RWPE1 (cell line): ENCODE data around the gene KNCN.

Experiments used
- CTCF ChIA-PET: fragments of 350-600 bp; sonication (Branson Sonifier 250); formaldehyde crosslinking; extraction: SDS; loops from one replicate; lab custom pipeline; 2021; lab: Yijun Ruan, JAX
- POLR2A ChIA-PET: fragments of 400-600 bp; formaldehyde crosslinking; extraction: SDS; loops from one replicate; lab custom pipeline; 2020; ENCODE audit warnings: antibody characterized with exemption; ENCODE audit not compliant: low non-redundant PET; lab: Yijun Ruan, JAX
- DNase-seq: peaks from one replicate; pipeline ENCODE4 v3.0.0; 2012; ENCODE audit warnings: low spot score
- H3K27ac ChIP-seq: fragments of 450-650 bp; 2 replicates; pipeline ENCODE4 v1.5.1; 2017
- TF ChIP-seq, protein P1 (sequence below): fragments of 450-650 bp; conservative IDR thresholded peaks from 2 replicates; pipeline ENCODE4 v1.5.1; 2017; ENCODE audit warnings: low read depth, mild to moderate bottlenecking

KNCN gene

GRCh38 chr1:46571691-46572225 lies 20.3 kb upstream of the KNCN start:
- ChIA-PET POLR2A (no interaction called here), CTCF (no interaction called here)
- TF ChIP-seq, protein P1, sequence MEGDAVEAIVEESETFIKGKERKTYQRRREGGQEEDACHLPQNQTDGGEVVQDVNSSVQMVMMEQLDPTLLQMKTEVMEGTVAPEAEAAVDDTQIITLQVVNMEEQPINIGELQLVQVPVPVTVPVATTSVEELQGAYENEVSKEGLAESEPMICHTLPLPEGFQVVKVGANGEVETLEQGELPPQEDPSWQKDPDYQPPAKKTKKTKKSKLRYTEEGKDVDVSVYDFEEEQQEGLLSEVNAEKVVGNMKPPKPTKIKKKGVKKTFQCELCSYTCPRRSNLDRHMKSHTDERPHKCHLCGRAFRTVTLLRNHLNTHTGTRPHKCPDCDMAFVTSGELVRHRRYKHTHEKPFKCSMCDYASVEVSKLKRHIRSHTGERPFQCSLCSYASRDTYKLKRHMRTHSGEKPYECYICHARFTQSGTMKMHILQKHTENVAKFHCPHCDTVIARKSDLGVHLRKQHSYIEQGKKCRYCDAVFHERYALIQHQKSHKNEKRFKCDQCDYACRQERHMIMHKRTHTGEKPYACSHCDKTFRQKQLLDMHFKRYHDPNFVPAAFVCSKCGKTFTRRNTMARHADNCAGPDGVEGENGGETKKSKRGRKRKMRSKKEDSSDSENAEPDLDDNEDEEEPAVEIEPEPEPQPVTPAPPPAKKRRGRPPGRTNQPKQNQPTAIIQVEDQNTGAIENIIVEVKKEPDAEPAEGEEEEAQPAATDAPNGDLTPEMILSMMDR: no peak

GRCh38 chr1:46569884-46570725 lies 18.7 kb upstream of the KNCN start:
- POLR2A ChIA-PET: no interaction called here
- no peak overlapping the region for H3K27ac ChIP-seq
- TF ChIP-seq, protein P1: no peak
- DNase-seq: no peak
- CTCF ChIA-PET: interaction anchor here (0.7 kb wide), 2 partner anchors 60 to 420 kb away, joined by 3 read pairs; no protein-coding TSS in a partner anchor

More at GRCh38 chr1:46571691-46572225, 20.3 kb upstream of the KNCN start:
- no peak overlapping the region for H3K27ac ChIP-seq
- no peak for DNase-seq

DNA sequence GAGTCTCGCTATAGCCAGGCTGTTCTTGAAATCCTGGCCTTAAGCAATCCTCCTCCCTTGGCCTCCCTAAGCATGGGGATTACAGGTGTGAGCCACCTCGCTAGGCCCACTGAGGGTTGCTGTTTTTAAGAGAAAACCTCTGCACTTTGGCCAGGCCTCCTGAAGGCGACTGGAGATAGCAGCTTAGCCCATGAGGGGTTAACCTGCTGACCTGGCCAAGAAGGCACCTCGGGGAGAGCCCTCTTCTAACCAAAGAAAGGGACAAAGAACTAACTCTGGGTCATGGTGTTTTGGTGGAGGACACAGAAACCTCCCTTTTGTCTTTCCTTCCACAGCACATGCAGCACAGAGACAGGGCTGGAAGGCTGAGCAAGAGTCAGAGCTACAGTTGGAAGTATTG lies 17.7 kb upstream of the KNCN start:
- ChIA-PET POLR2A (no interaction called here), CTCF (no interaction called here)
- DNase-seq: no peak
- TF ChIP-seq, protein P1: no peak
- no peak overlapping the region for H3K27ac ChIP-seq

DNA sequence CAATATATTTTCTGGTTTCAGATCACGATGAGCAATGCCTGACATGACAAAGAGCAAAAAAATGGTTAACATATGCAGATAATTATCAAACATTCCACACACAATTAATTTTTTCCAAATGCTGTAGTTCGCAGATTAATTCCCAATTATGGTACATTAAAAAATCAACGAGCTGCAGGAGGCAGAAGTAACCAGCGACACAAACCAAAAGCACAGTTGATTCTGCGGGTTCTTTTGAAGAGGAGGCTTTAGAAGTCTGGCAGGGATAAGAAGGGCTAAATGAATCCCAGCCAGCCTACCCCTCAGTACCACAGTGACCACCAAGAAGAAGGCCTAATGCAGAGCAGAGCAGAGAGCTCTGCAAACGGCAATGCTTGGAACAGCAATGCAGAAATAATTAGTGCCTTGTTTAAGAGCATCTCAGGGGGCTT lies 17.0 kb upstream of the KNCN start:
- no peak for DNase-seq
- TF ChIP-seq, protein P1: no peak
- ChIA-PET POLR2A (no interaction called here), CTCF (no interaction called here)
- H3K27ac ChIP-seq: no peak overlapping the region

DNA sequence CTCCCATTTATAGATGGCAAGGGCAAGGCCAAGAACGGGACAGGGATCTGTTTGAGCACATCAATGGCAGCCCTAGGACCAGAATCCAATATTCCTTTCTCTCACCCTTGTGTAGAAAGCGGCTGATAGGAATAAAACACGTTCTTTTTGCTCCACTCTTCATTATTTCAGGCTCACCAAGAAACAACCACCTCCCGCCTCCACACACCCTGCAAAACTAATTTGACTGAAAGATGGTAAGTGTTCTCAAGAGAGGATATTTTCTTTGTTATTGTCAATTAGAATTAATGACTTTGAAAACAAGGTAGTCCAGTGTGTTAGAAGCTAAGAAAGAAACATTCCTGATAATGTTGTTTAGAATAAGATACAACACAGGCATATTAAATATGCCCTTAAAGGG lies 11.9 kb upstream of the KNCN start:
- POLR2A ChIA-PET: no interaction called here
- CTCF ChIA-PET: no interaction called here
- TF ChIP-seq, protein P1: no peak
- DNase-seq: no peak
- H3K27ac ChIP-seq: no peak overlapping the region

DNA sequence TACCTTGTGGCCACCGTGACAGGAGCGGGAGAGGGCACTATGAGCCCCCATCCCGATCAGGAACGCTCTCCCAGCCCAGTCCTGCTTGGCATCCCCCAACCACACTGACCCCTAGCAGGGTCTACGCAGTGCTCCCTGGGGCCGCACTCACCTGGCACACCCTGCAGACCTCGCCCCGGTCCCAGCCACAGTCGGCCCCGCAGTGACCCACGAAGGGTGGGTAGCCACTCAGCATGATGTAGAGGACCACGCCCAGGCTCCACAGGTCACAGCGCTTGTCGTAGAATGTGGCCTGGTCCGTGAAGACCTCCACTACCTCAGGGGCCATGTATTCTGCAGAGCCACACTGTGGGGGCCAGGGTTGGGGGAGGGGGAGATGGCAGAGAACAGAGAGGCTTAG lies 11.1 kb upstream of the KNCN start:
- POLR2A ChIA-PET: no interaction called here
- CTCF ChIA-PET: no interaction called here
- no peak overlapping the region for H3K27ac ChIP-seq
- no peak for DNase-seq
- TF ChIP-seq, protein P1: no peak
